Astrocyte (in vitro differentiated cells and primary cell): ENCODE data around the gene ZNF385B. TPM values are rescaled to one million over a fixed set of nuclear protein-coding genes. Genes with fewer than 3 reads are reported as not detected.

Experiments
- DNase-seq: peaks from one replicate; pipeline ENCODE4 v3.0.0-alpha.2; 2010; ENCODE audit warnings: low read depth
- FAIRE-seq: peaks from 2 replicates; lab custom pipeline; 2011; peaks lifted over from hg19 to GRCh38; lab: Jason Lieb, UNC
- H2AFZ ChIP-seq: 2 replicates; pipeline ENCODE4 v1.6.0; 2012; ENCODE audit warnings: low read depth, low read length, inconsistent platforms
- H3K27ac ChIP-seq: 2 replicates; pipeline ENCODE4 v1.5.1; 2011; ENCODE audit warnings: low read depth, low read length, inconsistent platforms
- H3K27me3 ChIP-seq: 2 replicates; pipeline ENCODE4 v1.6.0; 2011; ENCODE audit warnings: low read length, inconsistent platforms; ENCODE audit not compliant: insufficient read depth
- H3K36me3 ChIP-seq: 2 replicates; pipeline ENCODE4 v1.5.1; 2011; ENCODE audit warnings: low read length, inconsistent platforms; ENCODE audit not compliant: insufficient read depth
- H3K4me1 ChIP-seq: 2 replicates; pipeline ENCODE4 v1.5.1; 2011; ENCODE audit warnings: low read length, inconsistent platforms; ENCODE audit not compliant: insufficient read depth
- H3K4me2 ChIP-seq: 2 replicates; pipeline ENCODE4 v1.6.0; 2012; ENCODE audit warnings: low read length, inconsistent platforms
- H3K4me3 ChIP-seq: 2 replicates; pipeline ENCODE4 v1.5.1; 2011; ENCODE audit warnings: low read depth, mild to moderate bottlenecking, low read length, inconsistent platforms; ENCODE audit not compliant: insufficient read depth
- H3K79me2 ChIP-seq: 2 replicates; pipeline ENCODE4 v1.6.0; 2012; ENCODE audit warnings: mild to moderate bottlenecking, low read length, inconsistent platforms; ENCODE audit not compliant: insufficient read depth
- H3K9ac ChIP-seq: 2 replicates; pipeline ENCODE4 v1.6.0; 2012; ENCODE audit warnings: mild to moderate bottlenecking, low read length, inconsistent platforms
- H3K9me3 ChIP-seq: 2 replicates; pipeline ENCODE4 v1.5.1; 2012; ENCODE audit warnings: low read depth, mild to moderate bottlenecking, low read length, inconsistent platforms; ENCODE audit not compliant: insufficient read depth
- H4K20me1 ChIP-seq: 2 replicates; pipeline ENCODE4 v1.6.0; 2012; ENCODE audit warnings: low read length, inconsistent platforms; ENCODE audit not compliant: insufficient read depth
- H3K27ac Mint-ChIP-seq: one replicate; pipeline ENCODE4 v1.8.0; 2021; ENCODE audit warnings: mild to moderate bottlenecking, mixed read lengths; ENCODE audit not compliant: unreplicated experiment
- H3K27me3 Mint-ChIP-seq: one replicate; pipeline ENCODE4 v1.8.0; 2021; ENCODE audit warnings: low read depth, mixed read lengths; ENCODE audit not compliant: unreplicated experiment
- H3K36me3 Mint-ChIP-seq: one replicate; pipeline ENCODE4 v1.8.0; 2021; ENCODE audit warnings: low read depth, mixed read lengths; ENCODE audit not compliant: unreplicated experiment
- H3K4me1 Mint-ChIP-seq: one replicate; pipeline ENCODE4 v1.8.0; 2021; ENCODE audit warnings: low read depth, mixed read lengths; ENCODE audit not compliant: unreplicated experiment
- H3K4me3 Mint-ChIP-seq: one replicate; pipeline ENCODE4 v1.8.0; 2021; ENCODE audit warnings: mild to moderate bottlenecking, moderate library complexity, mixed read lengths; ENCODE audit not compliant: unreplicated experiment
- H3K9me3 Mint-ChIP-seq: one replicate; pipeline ENCODE4 v1.8.0; 2021; ENCODE audit warnings: mild to moderate bottlenecking, mixed read lengths; ENCODE audit not compliant: unreplicated experiment
- EZH2 ChIP-seq: IDR thresholded peaks from 2 replicates; pipeline ENCODE4 v1.6.1; 2012; ENCODE audit warnings: mild to moderate bottlenecking, low read length, inconsistent platforms; ENCODE audit not compliant: insufficient read depth
- total RNA-seq: library from RNA; stranded (reverse); gene quantifications from 2 replicates; pipeline ENCODE4 v1.2.1, GENCODE V29; 2021
- TF ChIP-seq, protein P1 (sequence below): IDR thresholded peaks from 2 replicates; pipeline ENCODE4 v1.5.1; 2011; ENCODE audit warnings: low read depth, mild to moderate bottlenecking, inconsistent platforms, low read length, moderate library complexity; ENCODE audit not compliant: insufficient read depth

The ZNF385B gene
- total RNA-seq, 1 donor from 2014 or later = 0.27 TPM

DNA sequence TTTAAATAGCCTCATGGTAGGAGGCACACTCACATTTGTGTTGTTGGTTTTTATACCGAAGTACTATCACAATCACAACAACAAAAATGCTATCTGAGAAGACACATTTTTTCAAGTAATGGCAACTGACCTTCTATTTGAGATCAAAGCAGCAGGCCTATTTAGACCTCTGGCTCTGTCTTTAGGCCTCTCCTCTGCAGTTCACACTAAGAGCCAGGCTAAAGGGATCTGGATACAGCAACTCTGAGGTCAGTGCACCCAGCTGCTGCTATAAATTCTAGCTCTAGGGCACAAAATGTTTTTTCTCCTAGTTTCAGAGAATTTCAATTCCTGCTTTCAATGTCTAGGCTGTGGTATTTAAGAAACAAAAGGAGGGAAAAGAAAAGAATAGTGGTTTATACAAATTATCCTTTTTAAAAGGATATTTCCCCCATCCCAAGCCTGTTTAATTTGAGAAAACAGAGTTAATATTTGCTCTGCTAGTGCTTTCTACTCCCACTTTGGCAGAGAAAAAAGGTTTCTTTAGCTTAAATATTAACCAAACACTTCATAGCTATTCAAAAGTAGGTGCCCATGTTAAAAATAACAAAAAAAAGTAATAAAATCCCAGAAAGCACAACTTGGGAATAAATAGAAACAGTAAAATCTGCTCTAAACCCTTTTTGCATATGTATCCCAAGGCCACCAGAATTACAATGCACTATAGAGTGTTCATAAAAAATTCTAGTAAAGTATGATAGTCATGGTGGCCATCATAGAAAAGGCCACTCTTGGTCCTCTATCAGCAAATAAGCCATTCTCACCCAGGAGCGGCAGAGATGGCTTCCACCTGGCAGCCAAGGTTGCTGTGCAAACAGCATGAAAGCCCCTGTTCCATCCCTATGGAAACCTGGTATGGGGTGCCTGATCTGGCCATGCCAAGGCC lies 303.1 kb downstream of the ZNF385B start:
- Mint-ChIP-seq H3K4me1 (no peaks in the 10 kb centered on the region), H3K36me3 (no peaks in the 10 kb centered on the region), H3K27ac (no peak overlapping the region), H3K27me3 (no peaks in the 10 kb centered on the region), H3K9me3 (no peaks in the 10 kb centered on the region), H3K4me3 (no peak overlapping the region)
- no peak for DNase-seq
- Histone ChIP-seq H3K36me3 (no peaks in the 10 kb centered on the region), H3K27me3 (no peaks in the 10 kb centered on the region), H2AFZ (no peak overlapping the region), H3K9ac (no peak overlapping the region), H3K79me2 (no peaks in the 10 kb centered on the region), H3K9me3 (no peaks in the 10 kb centered on the region), H3K27ac (no peak overlapping the region), H3K4me2 (no peak overlapping the region), H3K4me3 (no peak overlapping the region), H3K4me1 (no peaks in the 10 kb centered on the region), H4K20me1 (no peaks in the 10 kb centered on the region)
- FAIRE-seq = peak; percentile 26
- TF ChIP-seq, protein P1, sequence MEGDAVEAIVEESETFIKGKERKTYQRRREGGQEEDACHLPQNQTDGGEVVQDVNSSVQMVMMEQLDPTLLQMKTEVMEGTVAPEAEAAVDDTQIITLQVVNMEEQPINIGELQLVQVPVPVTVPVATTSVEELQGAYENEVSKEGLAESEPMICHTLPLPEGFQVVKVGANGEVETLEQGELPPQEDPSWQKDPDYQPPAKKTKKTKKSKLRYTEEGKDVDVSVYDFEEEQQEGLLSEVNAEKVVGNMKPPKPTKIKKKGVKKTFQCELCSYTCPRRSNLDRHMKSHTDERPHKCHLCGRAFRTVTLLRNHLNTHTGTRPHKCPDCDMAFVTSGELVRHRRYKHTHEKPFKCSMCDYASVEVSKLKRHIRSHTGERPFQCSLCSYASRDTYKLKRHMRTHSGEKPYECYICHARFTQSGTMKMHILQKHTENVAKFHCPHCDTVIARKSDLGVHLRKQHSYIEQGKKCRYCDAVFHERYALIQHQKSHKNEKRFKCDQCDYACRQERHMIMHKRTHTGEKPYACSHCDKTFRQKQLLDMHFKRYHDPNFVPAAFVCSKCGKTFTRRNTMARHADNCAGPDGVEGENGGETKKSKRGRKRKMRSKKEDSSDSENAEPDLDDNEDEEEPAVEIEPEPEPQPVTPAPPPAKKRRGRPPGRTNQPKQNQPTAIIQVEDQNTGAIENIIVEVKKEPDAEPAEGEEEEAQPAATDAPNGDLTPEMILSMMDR = no peak
- no peak for TF ChIP-seq EZH2

DNA sequence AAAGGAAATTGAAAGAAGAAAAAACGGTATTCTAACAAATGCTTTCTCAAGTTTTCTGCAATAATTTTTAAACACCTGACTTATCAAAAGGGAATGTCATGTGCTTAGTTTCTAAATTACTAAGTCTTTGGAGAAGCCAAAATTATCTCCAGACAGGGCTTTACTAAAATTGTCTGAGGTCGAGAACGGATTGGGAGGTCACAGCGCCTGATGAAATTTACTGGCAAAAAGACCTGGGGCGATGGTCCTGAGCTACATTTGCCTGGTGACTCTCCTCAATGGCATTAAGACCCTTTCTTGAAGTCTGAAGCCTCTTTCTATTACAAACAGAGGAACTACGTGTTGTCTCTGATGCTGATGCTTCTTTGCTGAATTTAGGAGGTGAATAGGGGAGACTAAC lies 305.0 kb downstream of the ZNF385B start:
- no peaks in the 10 kb centered on the region for H3K9me3 Mint-ChIP-seq
- Histone ChIP-seq H3K9me3 (no peaks in the 10 kb centered on the region), H4K20me1 (no peaks in the 10 kb centered on the region), H3K4me1 (no peaks in the 10 kb centered on the region), H3K4me3 (no peak overlapping the region), H2AFZ (no peak overlapping the region), H3K36me3 (no peaks in the 10 kb centered on the region), H3K9ac (no peak overlapping the region), H3K4me2 (no peak overlapping the region), H3K79me2 (no peaks in the 10 kb centered on the region), H3K27ac (no peak overlapping the region), H3K27me3 (no peaks in the 10 kb centered on the region)
- no peaks in the 10 kb centered on the region for H3K27me3 Mint-ChIP-seq
- no peak for TF ChIP-seq EZH2
- TF ChIP-seq, protein P1 = no peak
- no peak overlapping the region for H3K4me3 Mint-ChIP-seq
- no peaks in the 10 kb centered on the region for H3K36me3 Mint-ChIP-seq
- no peak overlapping the region for H3K27ac Mint-ChIP-seq
- no peak for FAIRE-seq
- no peaks in the 10 kb centered on the region for H3K4me1 Mint-ChIP-seq
- DNase-seq = no peak
